Activated CD4-positive, alpha-beta T cell treated with anti-CD3 and anti-CD28 coated beads for 4 hours (primary cell): ENCODE results near the gene NCAPH2.
A peak's percentile ranks its signal among the peaks of the same experiment; 100 is the strongest.

Source experiments
- DNase-seq, 2 donors: peaks; one replicate each; pipeline ENCODE4 v3.0.0-alpha.2; 2020

NCAPH2 gene

DNA sequence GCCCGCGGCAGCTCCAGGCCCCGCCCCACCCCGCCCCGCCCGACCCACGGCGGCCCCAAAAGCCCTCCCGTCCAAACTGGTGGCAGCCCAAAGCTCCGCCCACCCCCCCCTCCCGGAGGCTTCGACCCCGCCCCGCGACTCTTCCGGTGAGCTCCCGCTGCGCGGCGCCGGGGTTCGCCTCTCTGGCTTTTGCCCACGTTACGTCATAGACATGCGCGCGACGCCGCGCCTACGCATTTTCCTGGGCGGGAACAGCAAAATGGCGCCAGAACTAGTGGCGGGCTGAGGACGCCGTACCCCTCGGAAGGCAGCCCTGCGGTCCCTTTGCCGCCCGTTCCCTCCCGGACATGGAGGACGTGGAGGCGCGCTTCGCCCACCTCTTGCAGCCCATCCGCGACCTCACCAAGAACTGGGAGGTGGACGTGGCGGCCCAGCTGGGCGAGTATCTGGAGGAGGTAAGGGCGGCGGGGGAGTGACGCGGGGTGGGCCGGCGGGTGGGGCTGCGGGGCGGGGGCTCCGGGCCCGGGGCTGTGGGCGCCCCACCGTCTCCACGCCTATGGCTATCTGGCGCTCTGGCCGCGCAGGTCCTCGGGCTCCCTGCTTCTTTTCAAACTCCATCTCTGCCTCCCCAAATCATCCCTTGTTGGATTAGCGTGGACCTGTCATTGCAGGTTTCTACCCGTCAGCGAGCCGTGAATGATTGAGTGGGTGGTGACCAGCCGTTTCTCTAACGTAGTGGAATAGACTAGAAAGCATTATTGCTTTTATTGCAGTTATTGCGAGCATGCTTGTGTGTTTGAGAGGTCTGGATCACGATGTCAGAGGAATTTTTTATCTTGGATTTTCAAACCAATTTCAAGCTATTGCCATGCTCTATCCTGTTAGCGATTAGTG lies at the start of gene NCAPH2:
Gene NCAPH2 (plus strand): TSS at position 234 of the 894 bp plus-strand sequence. CDS start 114 bp downstream, at position 348.
- peak in 1 of 2 donors; percentile 99 for DNase-seq

DNA sequence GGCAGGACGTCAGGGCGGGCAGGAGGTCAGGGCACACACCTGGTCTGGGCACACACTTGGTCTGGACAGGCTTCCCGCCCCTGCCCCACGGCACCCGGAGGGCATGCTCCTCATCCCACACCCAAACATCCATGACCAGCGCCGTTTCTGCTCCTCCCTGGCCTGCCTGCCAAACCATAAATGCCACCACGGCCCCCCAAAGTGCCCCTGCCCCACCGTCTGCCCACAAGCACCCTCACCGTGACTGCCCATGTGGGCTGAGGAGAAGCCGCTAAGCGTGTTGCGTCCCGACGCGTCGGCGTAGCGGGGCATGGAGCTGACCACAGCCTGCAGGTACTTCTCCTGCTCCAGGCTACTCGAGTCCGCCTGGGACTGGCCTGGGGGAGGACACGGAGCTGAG lies 49.0 kb upstream of the NCAPH2 start:
- no peak for DNase-seq

DNA sequence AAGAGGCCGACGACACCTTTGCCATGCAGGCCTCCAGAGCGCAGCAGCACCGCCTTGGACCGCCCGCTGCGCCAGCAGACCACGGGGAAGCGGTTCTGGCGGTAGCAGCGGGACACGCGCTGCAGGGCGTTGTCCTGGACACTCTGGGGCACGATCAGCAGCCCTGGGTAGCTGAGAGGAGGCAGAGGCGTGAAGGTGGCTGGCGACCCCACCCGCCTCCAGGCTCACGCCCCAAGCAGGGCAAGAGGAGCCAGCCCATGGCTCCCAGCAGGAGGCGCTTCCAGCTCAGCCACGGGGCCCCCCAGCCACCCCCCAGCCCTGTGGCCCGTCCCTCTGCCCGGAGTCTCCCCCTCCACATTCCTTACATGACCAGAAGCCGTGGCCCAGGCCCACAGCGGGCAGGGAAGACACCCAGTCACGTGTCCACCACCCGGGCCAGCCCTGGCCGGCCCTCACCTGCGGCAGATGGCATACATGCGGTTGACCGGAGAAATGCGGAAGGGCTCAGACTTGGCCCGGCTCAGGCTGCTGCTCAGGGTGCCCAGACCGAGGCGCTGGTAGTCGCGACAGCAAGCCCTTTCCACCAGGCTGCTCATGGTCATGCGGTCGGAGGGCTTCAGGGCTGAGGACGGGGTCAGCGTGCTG lies 48.4 kb upstream of the NCAPH2 start:
- no peak for DNase-seq

DNA sequence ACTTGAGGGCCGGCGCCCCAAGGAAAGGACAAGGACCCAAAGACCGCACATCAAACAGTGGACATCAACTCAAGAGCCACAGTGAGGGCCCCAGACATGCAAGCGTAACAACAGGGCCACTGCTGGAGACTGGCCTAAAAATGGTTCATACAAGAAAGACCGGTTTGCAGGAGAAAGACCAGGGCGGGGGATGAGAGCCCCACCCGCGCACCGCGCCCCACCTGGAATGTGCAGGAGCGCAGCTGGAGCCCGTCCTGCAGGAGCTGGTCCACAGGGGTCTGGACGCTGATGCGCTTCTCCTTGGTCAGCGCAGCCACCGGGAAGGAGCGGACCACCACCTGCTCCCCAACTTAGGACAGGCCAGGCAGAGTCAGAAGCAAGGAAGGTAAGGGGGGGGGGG lies 47.1 kb upstream of the NCAPH2 start:
- DNase-seq = no peak

DNA sequence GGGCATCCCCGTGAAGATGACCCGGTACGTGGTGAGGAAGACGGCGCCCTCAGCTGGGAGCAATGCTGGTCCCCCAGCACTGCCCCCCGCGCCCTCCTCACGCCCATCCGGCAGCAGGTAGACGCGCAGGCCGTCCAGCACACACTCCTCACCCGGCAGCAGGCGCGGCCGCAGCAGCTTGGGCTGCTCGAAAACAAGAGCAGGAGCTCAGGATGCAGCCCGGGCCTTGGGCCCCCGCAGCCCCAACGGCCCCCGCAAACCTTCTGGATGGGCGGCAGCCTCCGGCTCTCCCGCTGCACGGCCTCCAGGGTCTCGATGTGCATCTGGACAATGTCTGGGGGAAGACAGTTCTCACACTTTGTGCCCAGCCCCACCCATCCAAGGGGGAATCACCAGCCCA lies 46.5 kb upstream of the NCAPH2 start:
- no peak for DNase-seq

GRCh38 chr22:50461979-50462540 lies 46.0 kb upstream of the NCAPH2 start:
- no peak for DNase-seq

- no peak for DNase-seq
These were observed 44.7 kb upstream of the NCAPH2 start for GRCh38 chr22:50463188-50463900.

GRCh38 chr22:50464451-50464850 lies 43.6 kb upstream of the NCAPH2 start:
- DNase-seq = no peak

GRCh38 chr22:50465066-50465930 lies 42.7 kb upstream of the NCAPH2 start:
- DNase-seq = no peak

DNA sequence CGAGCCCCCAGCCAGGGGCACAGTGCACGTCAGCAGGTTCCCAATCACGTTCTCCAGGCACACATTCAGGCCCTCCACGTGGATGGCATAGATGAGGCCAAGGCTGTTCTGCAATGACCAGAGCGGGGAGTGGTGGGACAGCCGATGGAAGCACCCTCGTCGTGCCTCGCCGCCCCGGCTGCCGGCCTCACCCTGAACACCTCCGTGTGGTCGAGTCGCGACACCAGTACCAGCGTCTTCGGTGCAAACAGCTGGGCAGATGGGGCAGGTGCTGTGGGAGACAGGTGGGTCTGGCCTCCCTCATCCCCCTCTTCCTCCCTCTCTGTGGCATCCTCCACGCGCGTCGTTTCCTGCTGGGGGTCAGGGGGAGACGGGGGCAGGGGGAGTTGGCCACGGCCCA lies 40.7 kb upstream of the NCAPH2 start:
- DNase-seq = no peak

- DNase-seq = no peak
These were observed 40.1 kb upstream of the NCAPH2 start for GRCh38 chr22:50467773-50468440.

GRCh38 chr22:50468626-50469025 lies 39.4 kb upstream of the NCAPH2 start:
- DNase-seq = no peak

GRCh38 chr22:50469377-50470305 lies 38.4 kb upstream of the NCAPH2 start:
- peak; percentile 94 to 97 for DNase-seq

DNA sequence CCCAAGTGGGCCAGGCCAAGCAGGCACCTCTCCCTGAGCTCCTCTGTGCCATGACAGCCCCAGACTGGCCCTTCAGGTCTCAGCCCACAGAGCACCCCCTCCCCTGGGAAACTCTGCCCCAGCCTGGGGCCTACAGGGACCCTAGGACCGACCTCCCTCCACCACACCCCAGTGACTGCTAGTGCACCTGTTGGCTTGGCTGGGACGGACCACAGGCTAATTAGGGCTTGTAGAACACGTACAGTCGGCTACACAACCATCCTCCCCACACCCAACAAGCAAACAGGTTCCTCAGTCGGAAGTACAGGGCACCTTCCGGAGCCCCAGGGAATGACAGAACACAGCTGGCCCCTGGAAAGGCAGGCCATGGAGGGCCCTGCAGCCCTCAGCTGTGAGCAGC lies 37.5 kb upstream of the NCAPH2 start:
- DNase-seq = no peak

GRCh38 chr22:50471197-50471847 lies 36.7 kb upstream of the NCAPH2 start:
- no peak for DNase-seq

GRCh38 chr22:50471962-50472361 lies 36.1 kb upstream of the NCAPH2 start:
- no peak for DNase-seq

- peak; percentile 47 to 54 for DNase-seq
These were observed 34.9 kb upstream of the NCAPH2 start for GRCh38 chr22:50473088-50473487.

DNA sequence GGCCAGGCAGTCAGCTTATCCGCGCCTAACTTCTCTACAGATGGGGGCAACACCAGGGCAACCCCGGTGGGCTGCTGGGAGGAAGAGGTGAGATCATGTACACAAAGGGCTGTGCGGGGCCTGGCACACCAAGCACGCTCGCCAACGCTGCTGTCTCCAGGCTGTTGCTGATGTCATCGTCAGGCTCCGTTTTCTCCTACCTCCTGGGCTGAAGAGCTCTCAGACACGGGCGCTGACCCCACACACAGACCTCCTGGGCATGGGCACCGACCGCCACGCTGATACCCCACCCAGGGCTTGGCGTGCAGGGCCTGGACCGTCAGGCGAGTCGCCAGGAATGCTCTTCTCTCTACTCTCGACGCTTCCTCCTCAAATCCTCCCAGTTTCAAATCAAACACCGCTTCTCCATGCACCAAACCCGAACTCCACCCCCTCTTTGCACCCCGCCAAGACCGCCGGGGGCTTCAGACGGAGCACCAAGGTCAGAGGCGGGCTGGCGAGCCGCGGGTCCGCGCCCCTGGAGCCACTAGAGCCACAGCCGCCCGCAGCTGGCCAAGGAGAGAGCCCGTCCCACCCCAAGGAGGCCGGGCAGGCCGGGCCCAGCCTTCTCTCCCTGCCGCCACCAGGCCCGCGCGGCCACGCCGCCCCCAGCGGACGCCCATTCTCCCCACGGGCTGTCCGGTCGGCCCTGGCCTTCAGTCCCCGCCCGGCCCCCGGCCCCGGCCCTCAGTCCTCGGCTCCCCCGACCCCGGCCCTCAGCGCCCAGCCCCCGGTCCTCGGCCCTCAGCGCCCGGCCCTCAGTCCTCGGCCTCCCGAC lies 34.0 kb upstream of the NCAPH2 start:
- no peak for DNase-seq
